ENCODE data around the gene FLT4.

- TF ChIP-seq YY1 (IDR thresholded peaks at IDR 0.05; ENCODE audit: insufficient read depth, insufficient read length): no peak
- TF ChIP-seq ZNF274 (IDR thresholded peaks at IDR 0.05; ENCODE audit: low read depth, low read length): no peak
- TF ChIP-seq SUZ12 (IDR thresholded peaks at IDR 0.05; ENCODE audit: extremely low read depth, insufficient read depth, insufficient read length): no peak
These were observed at the start of gene FLT4 for GRCh38 chr5:180649297-180650039.

Data from NT2/D1 (cell line).